H1 (cell line): ENCODE results near the gene ZNF462. TPM values are rescaled to one million over a fixed set of nuclear protein-coding genes. Genes with fewer than 3 reads are reported as not detected.

Source experiments
- CHD7 ChIP-seq: fragments of 300-600 bp; sonication (generic); IDR thresholded peaks from 2 replicates; pipeline ENCODE4 v1.7.1; 2012; ENCODE audit warnings: low read length, moderate library complexity, mild to moderate bottlenecking, inconsistent platforms; ENCODE audit not compliant: insufficient replicate concordance
- CTCF ChIP-seq, 3 experiments: IDR thresholded peaks; 1 replicate in 2 of 3; 2 replicates in 1 of 3; pipeline versions ENCODE4 v1.5.1 to v1.6.1; 2011; ENCODE audit warnings: low read length in 3 of 3, mild to moderate bottlenecking in 3 of 3, inconsistent platforms in 2 of 3, low read depth in 1 of 3, moderate library complexity in 1 of 3; ENCODE audit not compliant: insufficient read depth in 1 of 3; ENCODE audit errors: control extremely low read depth in 1 of 3
- GTF2F1 ChIP-seq: IDR thresholded peaks from 2 replicates; pipeline ENCODE4 v1.6.1; 2012; ENCODE audit warnings: low read depth, low read length, improper control_type of control experiment, borderline replicate concordance
- HDAC2 ChIP-seq, 2 experiments: fragments of 300-600 bp in 1 of 2; sonication (generic) in 1 of 2; IDR thresholded peaks; 2 replicates each; pipeline ENCODE4 v1.6.1; 2011 to 2012; ENCODE audit warnings: low read depth in 2 of 2, low read length in 2 of 2, mild to moderate bottlenecking in 2 of 2, moderate library complexity in 2 of 2, borderline replicate concordance in 1 of 2, inconsistent platforms in 1 of 2
- KDM1A ChIP-seq: fragments of 200-600, 300-600 bp; sonication (generic); IDR thresholded peaks from 2 replicates; pipeline ENCODE4 v1.7.1; 2016; ENCODE audit warnings: mild to moderate bottlenecking, low read length, borderline replicate concordance
- TAF7 ChIP-seq: optimal IDR thresholded peaks from 2 replicates; pipeline ENCODE3; 2011; ENCODE audit warnings: low read depth, mild to moderate bottlenecking, inconsistent platforms, low read length, moderate library complexity, borderline replicate concordance
- polyA plus RNA-seq, 7 experiments: library from polyadenylated mRNA; depleted of rRNA in 3 of 7; stranded (reverse) in 5 of 7; unstranded in 2 of 7; fragments of >200 nt in 5 of 7; fragments of 200-250 nt in 2 of 7; gene quantifications; 1 replicate in 5 of 7; 2 replicates in 1 of 7; 4 replicates in 1 of 7; pipeline versions ENCODE4 v1.2.1 to v1.2.3, GENCODE V29; 2011 to 2013; ENCODE audit warnings: missing spikeins in 2 of 7, mixed read lengths in 2 of 7
- total RNA-seq: library from RNA; stranded (reverse); fragmentation: NEBNext Ultra II Directional; extraction: Animal tissue kit (Norgen Biotek cat#: 25700); gene quantifications from 2 replicates; pipeline ENCODE4 v1.2.1, GENCODE V29; 2021

The ZNF462 gene
- total and polyA plus RNA-seq, 2 of the 8 experiments (the other 6 are each of a cell fraction or from before 2014, with no cell fraction given), result 30.0 to 163 TPM

- TF ChIP-seq CHD7 (no peak), HDAC2 (IDR thresholded peaks at IDR 0.05; ENCODE audit: borderline replicate concordance in 1 of 2, low read depth in 2 of 2, low read length in 2 of 2) (no peak), KDM1A (no peak), TAF7 (no peak), CTCF (IDR thresholded peaks at IDR 0.05; ENCODE audit: control extremely low read depth in 1 of 3, insufficient read depth in 1 of 3, low read depth in 1 of 3, low read length in 3 of 3) (no peak), GTF2F1 (no peak)
Observed at GRCh38 chr9:107060062-107060461, 197.1 kb downstream of the ZNF462 start (continued).
